Fibroblast of upper back skin (primary cell): ENCODE data around the gene UBE2R2.
"Not testable (repeated sequence)": the region's sequence is repeated elsewhere in the genome, so short reads cannot be mapped to it uniquely, and the experiment has no call there.

ENCODE experiments used
- DNase-seq: peaks from one replicate; pipeline ENCODE4 v3.0.0-alpha.2; 2013

UBE2R2 gene

GRCh38 chr9:33843312-33843961, 26.5 kb downstream of the UBE2R2 start:
- DNase-seq, result no peak

DNA sequence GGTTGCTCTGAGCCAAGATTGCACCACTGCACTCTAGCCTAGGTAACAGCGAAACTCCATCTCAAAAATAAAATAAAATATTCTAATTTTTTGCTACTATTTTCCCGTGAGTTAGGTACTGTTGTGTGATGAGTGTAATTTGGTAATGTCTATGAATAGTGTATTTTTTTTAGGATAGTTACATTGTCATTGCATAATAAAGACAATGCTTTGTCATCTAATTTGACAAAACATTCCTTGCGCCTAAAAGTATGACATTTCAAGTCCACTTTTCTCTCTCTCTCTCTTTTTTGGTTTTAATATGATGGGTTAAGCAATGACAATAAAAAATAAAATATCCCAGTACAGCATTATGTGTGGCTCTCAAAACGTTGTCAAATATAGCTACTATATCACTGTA, 29.3 kb downstream of the UBE2R2 start:
- DNase-seq, result no peak

- DNase-seq, result not testable (repeated sequence)
Observed at GRCh38 chr9:33847894-33848205, 30.9 kb downstream of the UBE2R2 start.

DNA sequence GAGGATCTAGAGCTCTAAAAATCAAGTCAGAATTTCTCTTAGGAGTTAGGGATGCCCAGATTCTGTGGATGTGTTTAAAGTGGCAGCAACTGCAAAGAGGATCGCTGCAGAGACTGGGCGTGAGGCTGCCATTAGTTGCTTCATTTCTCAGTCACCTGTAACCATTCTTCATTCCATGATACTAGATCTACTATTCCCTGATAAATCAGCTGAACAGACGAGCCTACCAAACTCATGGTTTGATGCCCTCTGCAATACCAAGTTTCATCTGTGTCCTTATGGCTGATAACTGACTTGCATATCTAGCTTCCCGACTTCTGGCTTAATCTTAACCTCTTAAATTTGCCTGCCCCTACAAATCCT, 33.3 kb downstream of the UBE2R2 start:
- DNase-seq, result no peak

GRCh38 chr9:33850677-33851076, 33.7 kb downstream of the UBE2R2 start:
- DNase-seq, result no peak

DNA sequence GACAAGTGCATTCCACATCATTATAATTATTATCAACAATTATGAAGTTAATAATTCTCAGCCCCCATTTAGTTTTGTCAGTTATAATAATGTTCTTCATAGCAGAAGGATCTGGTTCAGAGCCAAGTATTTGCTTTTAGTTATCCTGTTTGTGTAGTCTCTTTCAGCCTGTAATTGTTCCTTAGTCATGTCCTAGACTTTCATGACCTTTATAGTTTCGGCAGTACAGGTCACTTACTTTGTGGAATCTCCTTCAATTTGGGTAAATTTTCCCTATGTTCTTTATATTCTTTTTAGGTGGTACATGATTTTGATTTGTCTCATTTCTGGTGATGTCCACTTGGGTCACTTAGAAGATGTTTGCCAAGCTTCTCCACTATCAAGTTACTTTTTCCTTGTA, 34.3 kb downstream of the UBE2R2 start:
- no peak for DNase-seq

GRCh38 chr9:33852216-33852826, 35.4 kb downstream of the UBE2R2 start:
- peak; percentile 36 for DNase-seq

- DNase-seq, result no peak
Observed at GRCh38 chr9:33856247-33856646, 39.3 kb downstream of the UBE2R2 start.

DNA sequence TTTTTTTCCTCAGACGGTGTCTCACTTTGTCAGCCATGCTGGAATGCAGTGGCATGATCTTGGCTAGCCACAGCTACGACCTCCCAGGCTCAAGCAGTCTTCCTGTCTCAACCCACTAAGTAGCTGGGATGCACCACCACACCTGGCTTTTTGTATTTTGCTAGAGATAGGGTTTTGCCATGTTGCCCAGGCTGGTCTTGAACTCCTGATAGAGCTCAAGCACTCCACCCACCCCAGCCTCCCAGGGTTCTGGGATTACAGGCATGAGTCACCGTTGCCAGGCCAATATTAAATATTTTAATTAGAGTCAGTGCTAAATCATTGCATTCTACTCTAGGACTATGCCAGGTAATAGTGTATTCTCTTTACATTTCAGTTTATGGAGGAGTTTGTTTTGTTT, 41.5 kb downstream of the UBE2R2 start:
- peak; percentile 31 for DNase-seq

DNA sequence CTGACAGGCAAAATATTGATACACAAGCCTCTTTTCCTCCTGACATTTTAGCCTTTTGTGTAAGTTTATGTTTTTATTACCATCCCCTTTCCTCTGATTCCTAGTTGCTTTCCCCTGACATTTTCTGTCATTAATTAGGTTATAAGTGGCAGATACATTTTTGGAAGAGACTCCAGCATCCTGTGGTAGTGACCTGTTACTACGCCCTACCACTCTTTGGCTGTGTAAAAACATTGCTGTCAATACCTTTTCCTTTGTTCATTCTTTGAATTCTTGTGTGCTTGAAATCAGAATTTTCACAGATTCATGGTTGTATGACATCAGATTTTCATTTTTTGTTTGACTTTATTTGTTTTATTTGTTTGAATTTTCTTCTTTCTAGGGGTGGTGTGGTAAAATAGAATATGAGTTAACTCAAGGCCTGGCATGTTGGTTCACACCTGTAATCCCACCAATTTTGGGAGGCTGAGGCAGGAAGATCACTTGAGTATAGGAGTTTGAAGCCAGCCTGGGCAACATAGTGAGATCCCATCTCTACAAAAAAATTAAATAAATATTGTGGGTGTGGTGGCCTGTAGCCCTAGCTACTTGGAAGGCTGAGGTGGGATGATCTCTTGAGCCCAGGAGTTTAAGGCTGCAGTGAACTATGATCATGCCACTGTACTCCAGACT, 43.4 kb downstream of the UBE2R2 start:
- peak; percentile 53 for DNase-seq

DNA sequence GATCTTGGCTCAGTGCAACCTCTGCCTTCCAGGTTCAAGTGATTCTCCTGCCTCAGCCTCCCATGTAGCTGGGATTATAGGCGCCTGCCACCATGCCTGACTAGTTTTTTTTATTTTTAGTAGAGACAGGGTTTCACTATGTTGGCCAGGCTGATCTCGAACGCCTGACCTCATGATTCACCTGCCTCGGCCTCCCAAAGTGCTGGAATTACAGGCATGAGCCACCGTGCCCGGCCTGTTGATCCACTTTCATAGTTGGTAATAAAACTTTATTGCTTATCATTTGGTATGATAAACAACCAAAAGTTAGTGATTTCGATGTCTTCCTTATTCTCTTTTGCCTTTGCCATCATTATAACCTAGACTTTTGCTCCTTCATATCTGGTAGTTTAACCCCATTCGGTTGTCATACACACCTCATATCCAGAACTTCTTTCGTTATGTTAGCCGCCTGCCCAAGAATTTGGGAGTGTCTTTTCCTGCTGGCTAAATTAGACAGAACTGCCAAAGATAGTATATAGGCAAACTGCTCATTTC, 45.0 kb downstream of the UBE2R2 start:
- DNase-seq, result no peak

DNA sequence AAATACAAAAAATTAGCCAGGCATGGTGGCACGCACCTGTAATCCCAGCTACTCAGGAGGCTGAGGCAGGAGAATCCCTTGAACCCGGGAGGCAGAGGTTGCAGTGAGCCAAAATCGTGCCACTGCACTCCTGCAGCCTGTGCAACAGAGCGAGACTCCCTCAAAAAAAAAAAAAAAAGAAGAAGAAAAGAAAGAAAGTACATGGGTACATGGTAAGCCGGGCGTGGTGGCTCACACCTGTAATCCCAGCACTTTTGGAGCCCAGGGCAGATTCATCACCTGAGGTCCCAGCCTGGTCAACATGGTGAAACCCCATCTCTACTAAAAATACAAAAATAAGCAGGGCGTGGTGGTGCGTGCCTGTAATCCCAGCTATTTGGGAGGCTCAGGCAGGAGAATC, 46.1 kb downstream of the UBE2R2 start:
- DNase-seq, result not testable (repeated sequence)

- peak; percentile 30 for DNase-seq
Observed at GRCh38 chr9:33867747-33868439, 50.9 kb downstream of the UBE2R2 start.

- DNase-seq, result peak; percentile 71
Observed at GRCh38 chr9:33868440-33868973, 51.5 kb downstream of the UBE2R2 start.

DNA sequence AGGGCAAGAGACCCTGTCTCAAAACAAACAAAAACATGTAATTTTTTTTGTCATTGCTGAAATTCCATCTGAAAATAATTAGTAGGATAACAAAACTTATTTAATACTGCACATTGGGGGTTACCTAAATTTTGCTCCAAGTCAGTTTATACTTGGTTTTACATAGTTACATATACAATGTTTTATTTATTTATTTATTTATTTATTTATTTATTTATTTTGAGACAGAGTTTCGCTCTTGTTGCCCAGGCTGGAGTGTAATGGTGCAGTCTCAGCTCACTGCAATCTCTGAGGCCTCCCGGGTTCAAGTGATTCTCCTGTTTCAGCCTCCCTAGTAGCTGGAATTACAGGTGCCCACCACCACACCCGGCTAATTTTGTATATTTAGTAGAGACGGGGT, 52.3 kb downstream of the UBE2R2 start:
- DNase-seq, result not testable (repeated sequence)

GRCh38 chr9:33877727-33878489, 60.9 kb downstream of the UBE2R2 start:
- no peak for DNase-seq

- DNase-seq, result no peak
Observed at GRCh38 chr9:33878691-33879366, 61.9 kb downstream of the UBE2R2 start.

DNA sequence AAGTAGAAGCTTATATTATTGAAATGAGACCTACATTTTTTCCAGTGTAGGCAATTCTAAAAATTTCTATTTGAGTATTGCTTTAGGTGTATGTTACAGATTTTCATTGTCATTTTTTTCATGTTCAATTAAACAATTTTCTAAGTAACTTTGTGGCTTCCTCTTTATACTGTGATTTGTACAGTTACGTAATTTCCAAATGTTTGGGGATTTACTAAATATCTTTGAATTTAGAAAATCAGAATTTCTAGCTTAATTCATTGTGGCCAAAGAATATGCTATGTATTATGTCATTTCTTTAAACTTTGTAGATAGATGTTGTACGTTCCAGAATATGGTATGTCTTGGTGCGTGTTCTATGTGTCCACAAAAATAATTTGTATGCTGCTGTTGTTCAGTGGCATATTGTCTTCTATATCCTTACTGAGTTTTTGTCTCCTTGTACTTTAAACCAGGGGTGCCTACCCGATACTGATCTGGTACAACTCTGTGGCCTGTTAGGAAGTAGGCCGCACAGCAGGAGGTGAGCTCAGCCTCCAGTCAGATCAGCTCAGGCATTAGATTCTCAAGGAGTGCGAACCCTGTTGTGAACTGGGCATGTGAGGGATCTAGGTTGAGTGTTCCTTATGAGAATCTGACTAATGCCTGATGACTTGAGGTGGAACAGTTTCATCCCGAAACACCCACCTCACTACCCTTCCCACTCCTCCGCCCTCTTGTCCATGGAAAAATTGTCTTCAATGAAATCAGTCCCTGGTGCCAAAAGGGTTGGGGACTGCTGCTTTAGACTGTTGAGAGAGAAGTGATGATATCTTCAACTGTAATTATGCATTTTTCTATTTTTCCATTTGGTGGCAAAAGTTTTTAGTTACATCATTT, 63.5 kb downstream of the UBE2R2 start:
- no peak for DNase-seq

GRCh38 chr9:33881635-33882034, 64.7 kb downstream of the UBE2R2 start:
- peak; percentile 55 for DNase-seq

DNA sequence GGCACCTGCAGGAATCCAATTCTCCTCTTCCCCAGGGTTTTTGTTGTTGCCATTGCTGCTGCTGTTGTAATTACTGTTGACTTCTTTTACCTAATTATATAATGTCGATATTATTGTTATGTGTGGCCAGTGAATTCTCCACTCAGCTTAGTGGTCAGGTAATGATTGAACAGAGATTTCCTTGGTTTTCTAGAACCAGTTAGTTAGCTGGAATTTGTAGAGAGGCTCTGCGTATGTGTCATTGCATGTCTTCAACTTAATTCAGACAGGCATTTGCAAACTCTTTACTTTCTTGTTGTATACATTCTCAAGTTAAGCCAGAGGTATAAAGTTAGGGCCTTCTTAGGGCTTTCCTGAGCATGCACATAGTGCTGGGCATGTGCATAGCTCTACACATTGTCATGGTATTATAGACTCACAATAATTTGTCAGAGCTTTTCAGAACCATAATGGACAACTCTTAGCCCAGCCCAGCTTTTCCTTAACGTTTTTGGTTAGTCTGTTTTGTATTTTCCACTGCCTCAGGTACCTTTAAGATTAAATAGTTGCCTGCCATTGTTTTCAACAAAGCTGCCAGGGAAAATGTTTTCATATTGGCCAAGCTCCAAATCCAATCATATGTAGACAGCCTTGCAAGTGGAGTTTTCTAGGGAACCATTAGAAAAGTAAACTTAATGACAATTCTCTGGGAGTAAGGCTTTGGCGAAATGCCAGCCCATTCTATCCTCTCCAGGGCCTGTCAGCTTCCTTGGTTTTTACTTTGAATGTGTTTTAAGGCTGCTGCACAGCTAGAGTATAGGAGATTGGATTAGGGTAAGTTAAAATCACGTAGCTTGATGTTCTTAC, 68.1 kb downstream of the UBE2R2 start:
- DNase-seq, result peak; percentile 51
